ENCODE data around the gene STATH.
"Not testable (repeated sequence)": the region's sequence is repeated elsewhere in the genome, so short reads cannot be mapped to it uniquely, and the experiment has no call there.

Gene STATH, protein sequence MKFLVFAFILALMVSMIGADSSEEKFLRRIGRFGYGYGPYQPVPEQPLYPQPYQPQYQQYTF

DNA sequence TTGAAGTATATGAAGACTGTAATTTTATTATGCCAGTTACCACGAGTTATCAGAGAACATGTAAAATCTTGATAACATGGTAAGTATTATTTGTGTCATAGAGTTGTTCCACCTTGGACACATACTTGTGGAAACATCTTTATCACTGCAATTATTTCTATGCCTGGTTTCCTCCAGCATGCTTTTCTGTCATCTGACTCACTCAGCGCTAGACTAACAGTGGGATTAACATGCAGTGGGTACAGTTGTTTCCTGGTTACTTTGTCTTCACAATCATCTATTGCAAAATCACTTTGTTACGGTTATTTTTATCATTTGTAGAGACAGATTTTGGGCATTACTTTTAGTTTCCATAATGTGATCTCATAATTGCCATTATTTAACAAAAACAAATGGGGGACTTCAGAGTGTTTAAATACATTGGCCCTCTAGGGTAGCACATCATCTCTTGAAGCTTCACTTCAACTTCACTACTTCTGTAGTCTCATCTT is at the start of gene STATH:
TSS of gene STATH (plus strand) at position 441 of the 491 bp plus-strand sequence. CDS start 2,472 bp downstream, outside the sequence.
- no peak for DNase-seq (ENCODE audit: low read depth in 2 of 2)

DNA sequence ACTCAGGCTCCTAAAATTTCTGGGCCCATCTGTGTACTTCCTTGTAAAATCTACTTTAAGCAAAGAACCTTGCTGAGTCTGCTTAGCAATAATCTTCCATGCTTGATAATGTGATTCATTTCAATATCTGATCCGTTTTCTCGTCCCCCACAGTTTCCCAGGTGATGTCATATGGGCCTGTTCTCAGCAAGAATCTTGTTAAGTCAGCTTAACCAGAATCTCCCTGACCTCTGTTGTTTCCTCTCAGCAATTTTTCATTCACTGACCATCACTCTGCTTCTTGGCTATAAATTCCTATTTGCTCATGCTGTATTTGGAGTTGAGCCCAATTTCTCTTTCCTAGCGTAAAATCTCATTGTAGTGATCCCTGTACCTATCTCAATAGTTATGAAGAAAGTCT is 44.2 kb upstream of the STATH start:
- no peak for DNase-seq (ENCODE audit: low read depth in 2 of 2)

DNA sequence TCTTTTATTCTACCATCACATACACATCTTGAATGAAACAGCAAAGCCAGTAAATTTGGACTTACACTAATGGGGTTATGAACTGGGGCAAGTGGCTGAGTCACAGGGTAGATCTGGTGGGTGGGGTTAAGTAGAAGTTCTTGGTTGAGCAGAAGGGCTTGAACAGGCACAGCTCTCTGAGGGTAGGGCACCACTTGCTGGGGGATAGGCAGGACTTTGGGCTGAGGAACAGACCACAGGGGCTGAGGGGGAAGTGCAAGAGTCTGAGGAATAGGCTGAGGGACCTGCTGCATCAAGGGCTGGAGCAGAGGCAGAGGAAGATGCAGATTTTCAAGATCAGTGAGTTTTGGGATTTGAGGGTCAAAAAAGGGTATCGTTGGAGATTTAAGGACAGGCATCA is 38.6 kb upstream of the STATH start:
- no peak for DNase-seq (ENCODE audit: low read depth in 2 of 2)

DNA sequence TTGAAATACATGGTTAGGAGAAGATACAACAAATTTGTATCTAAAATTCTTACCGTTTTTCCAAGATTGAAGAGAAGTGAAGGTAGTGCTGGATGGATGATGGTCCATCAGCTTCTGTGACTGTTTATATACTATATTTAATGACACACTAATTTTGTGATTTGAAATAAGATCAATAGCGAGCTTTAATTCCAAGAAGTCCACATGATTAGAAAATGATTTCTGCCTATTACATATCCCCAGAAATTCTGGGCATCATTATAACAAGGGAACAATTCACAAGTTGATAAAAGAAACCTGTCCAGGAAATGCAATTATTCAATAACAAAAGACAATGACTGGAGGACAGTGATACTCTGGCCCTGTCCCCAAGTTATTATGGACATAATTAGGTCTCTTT is 30.1 kb upstream of the STATH start, which contains the start of gene CSN2:
TSS of gene CSN2 (minus strand) at position 101 of the 400 bp plus-strand sequence. CDS start 4,733 bp downstream, outside the sequence.
- no peak for DNase-seq (ENCODE audit: low read depth in 2 of 2)

DNA sequence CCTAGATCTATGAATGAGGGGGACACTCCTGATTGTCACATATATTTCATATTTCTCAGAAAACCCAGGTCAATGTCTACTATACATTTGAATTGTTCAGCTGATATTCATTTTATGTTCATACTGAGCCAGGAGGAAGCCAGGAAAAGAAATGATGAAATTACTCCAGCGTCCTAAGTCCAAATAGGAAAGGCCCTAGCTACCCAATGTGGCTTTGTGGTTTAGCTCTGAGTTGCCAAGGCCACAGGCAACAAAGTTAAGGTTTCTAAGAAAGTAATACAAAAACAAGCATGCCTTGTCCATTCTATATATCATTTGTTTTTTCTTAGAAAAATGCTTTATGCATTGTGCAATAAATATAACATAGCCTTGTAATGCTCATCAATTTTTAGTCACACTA is 25.7 kb upstream of the STATH start:
- DNase-seq (ENCODE audit: low read depth in 2 of 2), result no peak

DNA sequence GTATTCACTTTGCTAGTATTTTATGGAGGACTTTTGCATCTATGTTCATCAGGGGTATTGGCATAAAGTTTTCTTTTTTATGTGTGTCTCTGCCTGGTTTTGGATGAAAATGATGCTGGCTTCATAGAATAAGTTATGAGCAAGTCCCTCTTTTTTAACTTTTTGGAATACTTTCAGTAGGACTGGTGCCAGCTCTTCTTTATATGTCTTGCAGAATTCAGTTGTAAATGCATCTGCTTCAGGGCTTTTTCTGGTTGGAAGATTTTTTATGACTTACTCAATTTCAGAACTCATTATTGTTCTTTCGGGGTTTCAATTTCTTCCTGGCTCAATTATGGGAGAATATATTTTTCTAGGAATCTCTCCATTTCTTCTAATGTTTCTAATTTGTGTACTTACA is 21.1 kb upstream of the STATH start:
- no peak for DNase-seq (ENCODE audit: low read depth in 2 of 2)

DNA sequence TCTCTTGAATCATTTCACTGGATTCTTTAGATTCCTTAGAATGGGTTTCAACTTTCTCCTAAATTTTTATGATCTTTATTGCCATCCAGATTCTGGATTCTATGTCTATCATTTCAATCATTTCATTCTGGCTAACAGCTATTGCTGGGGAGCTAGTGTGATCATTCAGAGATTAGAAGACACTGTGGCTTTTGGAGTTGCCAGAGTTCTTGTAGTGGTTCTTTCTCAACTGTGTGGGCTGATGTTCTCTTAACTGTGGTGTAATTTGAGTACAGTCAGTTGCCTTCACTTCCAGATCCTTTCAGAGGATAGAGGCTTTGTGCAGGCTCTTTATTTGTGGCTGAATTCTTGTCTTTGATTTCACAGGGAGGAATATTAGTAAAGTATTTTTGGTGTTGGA is 18.2 kb upstream of the STATH start:
- no peak for DNase-seq (ENCODE audit: low read depth in 2 of 2)

DNA sequence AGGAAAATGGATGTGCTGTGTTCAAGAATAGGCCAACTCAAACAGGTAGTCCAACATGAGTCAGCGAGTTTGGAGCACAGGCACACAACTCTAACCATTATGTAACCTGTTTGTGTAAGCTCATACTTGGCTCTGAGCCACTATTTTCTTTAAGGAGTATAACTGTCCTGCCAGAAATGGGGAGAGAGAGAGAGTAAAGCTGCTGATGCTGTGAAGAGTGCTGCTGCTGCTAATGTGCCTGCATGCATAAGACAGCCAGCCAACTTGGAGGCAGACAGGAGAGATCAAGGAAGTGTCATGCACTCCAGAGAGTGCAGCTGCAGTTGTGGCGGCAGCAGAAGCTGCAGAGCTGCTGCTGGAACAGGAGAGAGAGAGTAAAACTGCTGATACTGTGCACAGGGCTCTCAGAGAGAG is 11.7 kb upstream of the STATH start:
- no peak for DNase-seq (ENCODE audit: low read depth in 2 of 2)

DNA sequence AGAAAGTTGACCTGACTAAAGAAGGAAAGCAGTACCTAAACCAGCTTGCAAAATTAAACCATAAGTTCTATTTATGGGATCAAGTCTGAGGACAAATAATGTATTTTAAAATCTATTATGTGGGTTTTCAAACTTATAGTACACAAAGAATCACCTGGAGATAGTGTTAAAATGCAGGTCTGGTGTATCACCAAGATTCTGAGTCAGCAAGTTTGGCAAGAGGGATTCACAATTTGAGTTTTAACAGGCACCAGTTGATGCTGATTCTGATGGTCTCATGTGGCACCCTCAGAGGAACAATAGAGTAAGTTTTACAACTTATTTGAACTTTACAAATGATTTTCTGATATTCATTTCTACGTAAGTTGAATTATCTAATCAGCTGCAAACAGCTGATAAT is 9.1 kb upstream of the STATH start:
- no peak for DNase-seq (ENCODE audit: low read depth in 2 of 2)

DNA sequence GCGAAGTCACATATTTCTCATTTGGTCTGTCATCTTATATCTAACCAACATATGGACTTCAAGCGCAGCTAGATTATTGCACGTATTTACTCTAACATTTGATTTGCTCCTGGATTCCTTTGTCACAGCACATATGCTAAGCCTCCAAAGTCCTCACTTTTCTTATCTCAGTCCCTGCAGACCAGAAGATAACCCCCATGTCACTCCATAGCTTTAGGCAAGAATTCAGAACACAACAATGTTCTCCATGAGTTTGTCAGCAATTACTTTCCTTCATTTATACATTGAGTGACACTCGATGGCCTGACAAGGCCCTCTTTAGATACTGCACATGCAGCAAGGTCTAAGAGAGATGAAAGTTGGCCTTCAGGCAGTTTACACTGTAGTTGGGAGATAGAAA is 4.8 kb upstream of the STATH start:
- DNase-seq (ENCODE audit: low read depth in 2 of 2), result no peak

DNA sequence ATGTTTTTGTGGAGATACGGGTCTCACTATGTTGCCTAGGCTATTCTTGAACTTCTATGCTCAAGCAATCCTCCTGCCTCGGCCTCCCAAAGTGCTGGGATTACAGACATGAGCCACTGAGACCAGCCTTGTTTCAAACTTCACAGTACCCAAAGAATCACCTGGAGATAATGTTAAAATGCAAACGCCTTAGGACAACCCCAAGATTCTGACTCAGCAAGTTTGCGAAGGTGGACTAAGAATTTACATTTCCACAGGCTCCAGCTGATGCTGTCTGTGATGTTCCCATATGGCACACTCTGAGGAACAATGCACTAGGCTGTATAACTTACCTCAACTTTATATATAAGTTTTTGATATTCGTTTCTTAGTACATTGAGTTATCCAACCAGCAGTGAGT is 984 bp upstream of the STATH start:
- no peak for DNase-seq (ENCODE audit: low read depth in 2 of 2)

DNA sequence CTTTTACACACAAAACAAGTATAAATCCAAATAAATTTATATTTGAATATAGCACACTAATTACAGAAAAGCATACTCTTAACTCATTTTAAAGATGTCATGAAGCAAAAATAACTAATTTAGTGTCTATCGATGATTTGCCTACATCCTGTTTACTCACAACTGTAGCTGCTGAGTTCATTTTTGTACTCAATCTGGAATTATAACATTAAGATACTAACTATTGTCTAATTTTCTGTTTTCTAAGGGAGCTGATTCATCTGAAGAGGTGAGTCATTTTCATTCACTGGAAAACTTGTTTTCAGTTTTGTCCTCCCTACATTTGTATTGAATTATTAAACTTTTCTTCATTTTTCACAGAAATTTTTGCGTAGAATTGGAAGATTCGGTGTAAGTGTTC is 3.7 kb downstream of the STATH start:
- DNase-seq (ENCODE audit: low read depth in 2 of 2), result no peak

DNA sequence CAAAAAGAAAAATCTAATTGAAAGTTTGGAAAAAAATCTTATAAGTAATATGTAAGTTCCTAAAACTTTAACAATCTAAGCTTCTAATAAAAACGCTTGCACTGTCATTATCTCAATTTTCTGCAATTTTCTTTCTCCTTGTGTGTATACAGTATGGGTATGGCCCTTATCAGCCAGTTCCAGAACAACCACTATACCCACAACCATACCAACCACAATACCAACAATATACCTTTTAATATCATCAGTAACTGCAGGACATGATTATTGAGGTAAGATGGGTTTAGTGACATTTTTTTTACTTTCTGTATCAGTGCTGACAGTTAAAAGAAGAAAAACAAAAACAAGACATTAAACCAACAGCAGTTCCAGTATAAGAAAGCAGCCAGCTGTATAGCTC is 4.9 kb downstream of the STATH start:
- no peak for DNase-seq (ENCODE audit: low read depth in 2 of 2)

DNA sequence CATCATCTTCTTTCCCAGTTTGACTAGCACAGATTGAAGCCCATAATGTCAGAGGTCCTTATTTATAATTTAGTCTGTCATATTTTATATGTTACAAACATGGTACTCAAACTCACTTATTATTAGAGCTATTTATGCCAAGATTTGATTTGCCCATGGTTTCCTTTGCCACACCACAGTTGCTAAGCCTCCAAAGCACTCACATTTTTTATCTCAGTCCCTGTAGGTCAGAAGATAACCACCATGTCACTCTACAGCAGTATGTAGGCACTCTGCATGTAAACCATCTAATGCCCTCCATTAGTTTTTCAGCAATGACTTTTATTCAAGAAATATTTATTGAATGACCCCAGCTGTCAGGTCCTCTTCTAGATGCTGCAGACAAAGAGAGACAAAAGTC is 6.7 kb downstream of the STATH start:
- no peak for DNase-seq (ENCODE audit: low read depth in 2 of 2)

DNA sequence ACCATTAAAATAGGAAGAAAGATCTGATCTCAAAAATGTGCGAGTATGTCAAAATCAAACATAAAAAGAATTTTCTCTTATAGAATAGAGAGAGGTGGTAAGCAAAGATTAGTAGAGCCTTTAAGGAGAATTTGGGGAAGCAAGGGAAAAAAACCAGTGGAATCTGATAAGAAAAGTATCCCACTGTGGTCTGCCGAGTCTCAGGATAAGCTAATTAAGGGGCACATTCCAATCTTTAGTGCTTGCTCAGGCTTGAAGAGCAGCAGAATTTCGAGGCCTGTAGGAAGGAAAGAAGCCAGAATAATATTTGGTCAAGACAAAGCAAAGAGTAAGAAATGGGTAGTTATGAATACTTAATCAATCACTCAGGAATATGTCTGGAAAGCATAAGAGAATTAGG is 13.0 kb downstream of the STATH start:
- DNase-seq (ENCODE audit: low read depth in 2 of 2), result no peak

DNA sequence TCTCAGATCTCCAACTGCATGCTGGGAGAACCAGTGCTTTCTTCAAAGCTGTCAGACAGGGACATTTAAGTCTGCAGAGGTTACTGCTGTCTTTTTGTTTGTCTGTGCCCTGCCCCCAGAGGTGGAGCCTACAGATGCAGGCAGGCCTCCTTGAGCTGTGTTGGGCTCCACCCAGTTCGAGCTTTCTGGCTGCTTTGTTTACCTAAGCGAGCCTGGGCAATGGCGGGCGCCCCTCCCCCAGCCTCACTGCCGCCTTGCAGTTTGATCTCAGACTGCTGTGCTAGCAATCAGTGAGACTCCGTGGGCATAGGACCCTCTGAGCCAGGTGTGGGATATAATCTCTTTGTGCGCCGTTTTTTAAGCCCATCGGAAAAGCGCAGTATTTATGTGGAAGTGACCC is 23.2 kb downstream of the STATH start:
- DNase-seq (ENCODE audit: low read depth in 2 of 2), result not testable (repeated sequence)

DNA sequence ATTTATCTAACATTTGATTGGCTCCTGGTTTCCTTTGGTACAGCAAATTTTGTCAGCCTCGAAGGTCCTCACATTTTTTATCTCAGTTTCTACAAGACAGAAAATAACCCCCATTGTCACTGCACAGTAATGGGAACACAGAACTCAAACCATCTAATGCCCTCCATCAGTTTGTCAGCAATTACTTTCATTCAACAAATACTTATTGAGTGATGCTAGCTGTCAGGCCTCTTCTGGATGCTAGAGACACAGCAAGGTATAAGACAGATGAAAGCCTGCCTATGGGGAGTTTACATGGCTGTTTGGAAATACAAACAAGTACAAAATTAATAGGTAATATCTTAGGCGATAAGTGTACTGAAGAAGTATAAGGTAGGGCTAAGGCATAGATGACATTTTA is 27.5 kb downstream of the STATH start:
- no peak for DNase-seq (ENCODE audit: low read depth in 2 of 2)

DNA sequence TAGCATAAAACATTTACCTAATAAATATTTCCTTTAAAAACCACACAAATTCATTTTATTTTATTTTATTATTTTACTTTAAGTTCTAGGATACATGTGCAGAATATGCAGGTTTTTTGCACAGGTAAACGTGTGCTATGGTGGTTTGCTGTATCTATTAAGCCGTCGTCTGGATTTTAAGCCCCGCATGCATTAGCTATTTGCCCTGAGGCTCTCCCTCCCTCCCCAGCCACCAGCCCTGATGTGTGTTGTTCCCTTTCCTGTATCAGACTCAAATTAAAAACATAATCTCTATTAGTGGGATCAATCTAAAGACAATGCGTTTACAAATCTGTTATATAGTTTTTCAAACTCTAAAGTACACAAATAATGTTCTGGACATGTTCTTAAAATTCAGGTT is 31.2 kb downstream of the STATH start:
- DNase-seq (ENCODE audit: low read depth in 2 of 2), result no peak

DNA sequence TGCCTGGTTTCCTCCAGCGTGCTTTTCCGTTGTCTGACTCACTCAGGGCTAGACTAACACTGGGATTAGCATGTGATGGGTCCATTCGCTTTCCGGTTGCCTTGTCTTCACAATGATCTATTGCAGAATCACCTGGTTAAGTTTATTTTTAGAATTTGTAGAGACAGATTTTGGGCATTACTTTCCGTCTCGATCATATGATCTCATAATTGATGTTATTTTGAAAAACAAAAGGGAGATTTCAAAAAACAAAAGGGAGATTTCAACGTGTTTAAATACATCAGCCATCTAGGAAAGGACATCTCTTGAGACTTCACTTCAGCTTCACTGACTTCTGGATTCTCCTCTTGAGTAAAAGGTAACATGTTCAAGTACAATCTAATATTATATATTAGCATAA is 32.4 kb downstream of the STATH start, which contains the start of gene HTN3:
TSS of gene HTN3 (plus strand) at position 301 of the 400 bp plus-strand sequence. CDS start 2,282 bp downstream, outside the sequence.
- DNase-seq (ENCODE audit: low read depth in 2 of 2), result not testable (repeated sequence)

DNA sequence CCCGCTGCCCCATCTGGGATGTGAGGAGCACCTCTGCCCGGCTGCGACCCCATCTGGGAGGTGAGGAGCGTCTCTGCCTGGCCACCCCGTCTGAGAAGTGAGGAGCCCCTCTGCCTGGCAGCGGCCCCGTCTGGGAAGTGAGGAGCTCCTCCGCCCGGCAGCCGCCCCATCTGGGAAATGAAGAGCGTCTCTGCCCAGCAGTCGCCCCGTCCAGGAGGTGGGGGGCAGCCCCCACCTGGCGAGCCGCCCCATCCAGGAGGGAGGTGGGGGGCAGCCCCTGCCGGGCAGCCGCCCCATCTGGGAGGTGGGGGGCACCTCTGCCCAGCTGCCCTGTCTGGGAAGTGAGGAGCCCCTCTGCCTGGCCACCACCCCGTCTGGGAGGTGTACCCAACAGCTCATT is 41.8 kb downstream of the STATH start:
- DNase-seq (ENCODE audit: low read depth in 2 of 2), result not testable (repeated sequence)

DNA sequence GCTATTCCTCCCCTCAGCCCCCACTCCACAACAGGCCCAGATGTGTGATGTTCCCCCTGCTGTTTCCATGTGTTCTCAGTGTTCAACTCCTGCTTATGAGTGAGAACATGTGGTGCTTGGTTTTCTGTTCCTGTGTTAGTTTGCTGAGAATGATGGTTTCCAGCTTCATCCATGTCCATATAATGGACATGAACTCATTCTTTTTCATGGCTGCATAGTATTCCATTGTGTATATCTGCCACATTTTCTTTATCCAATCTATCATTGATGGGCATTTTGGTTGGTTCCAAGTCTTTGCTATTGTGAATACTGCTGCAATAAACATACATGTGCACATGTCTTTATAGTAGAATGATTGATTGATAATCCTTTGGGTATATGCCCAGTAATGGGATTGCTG is 44.2 kb downstream of the STATH start:
- DNase-seq (ENCODE audit: low read depth in 2 of 2), result not testable (repeated sequence)

DNA sequence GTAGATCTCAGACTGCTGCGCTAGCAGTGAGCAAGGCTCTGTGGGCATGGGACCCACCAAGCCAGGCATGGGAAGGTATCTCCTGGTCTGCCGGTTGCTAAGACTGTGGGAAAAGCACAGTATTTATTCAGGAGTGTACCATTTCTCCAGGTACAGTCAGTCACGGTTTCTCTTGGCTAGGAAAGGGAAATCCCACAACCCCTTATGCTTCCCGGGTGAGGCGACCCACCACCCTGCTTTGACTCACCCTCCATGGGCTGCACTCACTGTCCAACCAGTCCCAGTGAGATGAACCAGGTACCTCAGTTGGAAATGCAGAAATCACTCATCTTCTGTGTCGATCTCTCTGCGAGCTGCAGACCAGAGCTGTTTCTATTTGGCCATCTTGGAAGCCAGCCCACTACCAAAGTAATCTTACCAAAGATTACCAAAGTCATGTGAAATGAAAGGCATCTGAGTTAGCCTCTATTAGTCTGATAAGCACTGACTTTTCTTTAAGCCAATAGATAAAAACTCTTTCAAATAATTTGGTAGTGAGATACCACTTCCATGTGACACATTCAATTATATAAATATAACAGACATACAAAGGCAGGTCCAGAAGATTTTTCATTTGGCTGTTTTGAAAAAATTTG is 46.0 kb downstream of the STATH start:
- DNase-seq (ENCODE audit: low read depth in 2 of 2), result no peak

DNA sequence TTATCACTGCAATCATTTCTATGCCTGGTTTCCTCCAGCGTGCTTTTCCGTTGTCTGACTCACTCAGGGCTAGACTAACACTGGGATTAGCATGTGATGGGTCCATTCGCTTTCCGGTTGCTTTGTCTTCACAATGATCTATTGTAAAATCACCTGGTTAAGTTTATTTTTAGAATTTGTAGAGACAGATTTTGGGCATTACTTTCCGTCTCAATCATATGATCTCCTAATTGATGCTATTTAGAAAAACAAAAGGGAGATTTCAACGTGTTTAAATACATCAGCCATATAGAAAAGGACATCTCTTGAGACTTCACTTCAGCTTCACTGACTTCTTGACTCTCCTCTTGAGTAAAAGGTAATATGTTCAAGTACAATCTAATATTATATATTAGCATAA is 54.4 kb downstream of the STATH start, which contains the start of gene HTN1:
TSS of gene HTN1 (plus strand) at position 301 of the 400 bp plus-strand sequence. CDS start 2,639 bp downstream, outside the sequence.
- DNase-seq (ENCODE audit: low read depth in 2 of 2), result not testable (repeated sequence)

Measured in stimulated activated CD4-positive, alpha-beta T cell treated with anti-CD3 and anti-CD28 coated beads, Interleukin-15, amount 100 ng/mL, for 48 hours (primary cell).